Liver (tissue), 9 donors: ENCODE measurements around the gene DMAC2L. TPM values are rescaled to one million over a fixed set of nuclear protein-coding genes. Genes with fewer than 3 reads are reported as not detected.
"Not testable (repeated sequence)": the region's sequence is repeated elsewhere in the genome, so short reads cannot be mapped to it uniquely, and the experiment has no call there.

ENCODE experiments used
- DNase-seq: peaks from one replicate; pipeline ENCODE4 v3.0.0-alpha.2; 2017; ENCODE audit warnings: low spot score
- H3K27ac ChIP-seq, 2 donors: one replicate each; pipeline ENCODE4 v1.7.0; 2013; ENCODE audit warnings: inconsistent platforms in 2 of 2, low read length in 2 of 2, control low read depth in 1 of 2, low read depth in 1 of 2, mild to moderate bottlenecking in 1 of 2
- H3K27me3 ChIP-seq, 4 donors: one replicate each; pipeline versions ENCODE4 v1.6.1 to v1.7.0; 2013; ENCODE audit warnings: low read length in 3 of 4, inconsistent platforms in 1 of 4, mild to moderate bottlenecking in 1 of 4, moderate library complexity in 1 of 4; ENCODE audit not compliant: control insufficient read depth in 4 of 4, insufficient read depth in 4 of 4
- H3K36me3 ChIP-seq, 4 donors: one replicate each; pipeline versions ENCODE4 v1.6.1 to v1.7.0; 2013; ENCODE audit warnings: low read length in 3 of 4, mild to moderate bottlenecking in 3 of 4, low read depth in 1 of 4, moderate library complexity in 1 of 4; ENCODE audit not compliant: control insufficient read depth in 4 of 4, insufficient read depth in 3 of 4
- H3K4me1 ChIP-seq, 4 donors: one replicate each; pipeline versions ENCODE4 v1.6.1 to v1.7.0; 2013; ENCODE audit warnings: low read length in 3 of 4, mild to moderate bottlenecking in 3 of 4, moderate library complexity in 1 of 4; ENCODE audit not compliant: control insufficient read depth in 4 of 4, insufficient read depth in 4 of 4
- H3K4me3 ChIP-seq, 3 donors: one replicate each; pipeline versions ENCODE4 v1.6.1 to v1.7.0; 2013; ENCODE audit warnings: low read length in 3 of 3, control low read depth in 1 of 3, low read depth in 1 of 3, mild to moderate bottlenecking in 1 of 3
- H3K9ac ChIP-seq, 2 donors: one replicate each; pipeline ENCODE4 v1.7.0; 2013; ENCODE audit warnings: low read length in 2 of 2, mild to moderate bottlenecking in 2 of 2, moderate library complexity in 2 of 2, control low read depth in 1 of 2, low read depth in 1 of 2
- H3K9me3 ChIP-seq, 4 donors: one replicate each; pipeline versions ENCODE4 v1.6.1 to v1.7.0; 2013; ENCODE audit warnings: low read length in 3 of 4; ENCODE audit not compliant: control insufficient read depth in 4 of 4
- CTCF ChIP-seq: fragments of 150-350 bp; IDR thresholded peaks from 2 replicates; pipeline ENCODE4 v1.5.1; 2017; ENCODE audit warnings: improper control_type of control experiment, low read depth, low read length; ENCODE audit not compliant: missing input control
- FOXA2 ChIP-seq: IDR thresholded peaks from 2 replicates; pipeline ENCODE4 v1.6.1; 2016; ENCODE audit warnings: antibody characterized with exemption
- JUND ChIP-seq, 2 donors: IDR thresholded peaks; 2 replicates each; pipeline ENCODE4 v1.6.1; 2016; ENCODE audit warnings: antibody characterized with exemption in 2 of 2
- RAD21 ChIP-seq, 2 donors: IDR thresholded peaks; 2 replicates each; pipeline ENCODE4 v1.6.1; 2016; ENCODE audit warnings: antibody characterized with exemption in 2 of 2, mild to moderate bottlenecking in 2 of 2
- REST ChIP-seq: IDR thresholded peaks from 2 replicates; pipeline ENCODE4 v1.6.1; 2016; ENCODE audit warnings: antibody characterized with exemption, mild to moderate bottlenecking
- RXRA ChIP-seq, 2 donors: IDR thresholded peaks; 2 replicates each; pipeline ENCODE4 v1.6.1; 2017 to 2018; ENCODE audit warnings: antibody characterized with exemption in 2 of 2, mild to moderate bottlenecking in 1 of 2
- TAF1 ChIP-seq: conservative IDR thresholded peaks from 2 replicates; pipeline ENCODE4 v1.6.1; 2016; ENCODE audit warnings: antibody characterized with exemption, mild to moderate bottlenecking
- YY1 ChIP-seq: IDR thresholded peaks from 2 replicates; pipeline ENCODE4 v1.6.1; 2016; ENCODE audit warnings: antibody characterized with exemption, mild to moderate bottlenecking
- WGBS: extraction: QIAGEN DNeasy Blood & Tissue Kit; methylation state at CpG from one replicate; pipeline ENCODE4 v1.1.7; 2013; 5-methylcytosine and 5-hydroxymethylcytosine counted together
- polyA plus RNA-seq, 2 donors: library from polyadenylated mRNA; stranded (reverse) in 1 of 2; unstranded in 1 of 2; fragments of 200-250 nt in 1 of 2; fragments of >200 nt in 1 of 2; fragmentation: Nextera tagmentation in 1 of 2; extraction: Ambion mirVana in 1 of 2; gene quantifications; one replicate each; pipeline versions ENCODE4 v1.2.1 to v1.2.3, GENCODE V29; 2013 to 2015
- total RNA-seq, 2 donors: library from RNA; depleted of rRNA; stranded (reverse); fragments of >200 nt; gene quantifications; one replicate each; pipeline ENCODE4 v1.2.3, GENCODE V29; 2014
- donor health status: healthy.
- donor health status: healthy.
- donor health status: healthy.
- donor health status: healthy.
- donor health status: healthy.

The DMAC2L gene
- total and polyA plus RNA-seq, 4 donors: 5.2 to 17.2 (median 6.5) TPM

GRCh38 chr14:50312734-50313054 is 570 bp downstream of the DMAC2L start:
- H3K9me3 ChIP-seq: no peaks in the 10 kb centered on the region
- no peak for TF ChIP-seq REST
- TF ChIP-seq JUND (IDR thresholded peaks at IDR 0.05): no peak
- no peak for TF ChIP-seq FOXA2
- DNase-seq: no peak

GRCh38 chr14:50314098-50314497 is 2.0 kb downstream of the DMAC2L start:
- not testable (repeated sequence) for H3K9ac ChIP-seq, H3K27ac ChIP-seq, H3K4me3 ChIP-seq, H3K27me3 ChIP-seq, H3K9me3 ChIP-seq, DNase-seq, H3K36me3 ChIP-seq
- 97% methylated on average over 3 of the region's 3 CpGs for WGBS
- peaks cover 0 to 22% (median 16%) of the 10 kb centered on the region in 4 donors for H3K4me1 ChIP-seq

More at GRCh38 chr14:50312734-50313054, 570 bp downstream of the DMAC2L start:
- peaks cover 0 to 18% (median 16%) of the 10 kb centered on the region in 4 donors for H3K4me1 ChIP-seq
- H3K4me3 ChIP-seq: peak overlapping the region; percentile 44 to 89 (median 83)
- peak overlapping the region; percentile 20 to 88 for H3K9ac ChIP-seq
- 4% methylated on average over 18 of the region's 18 CpGs for WGBS
- no peaks in the 10 kb centered on the region for H3K27me3 ChIP-seq
- no peaks in the 10 kb centered on the region for H3K36me3 ChIP-seq
- peak overlapping the region; percentile 87 to 94 for H3K27ac ChIP-seq

GRCh38 chr14:50318031-50318626 is 6.0 kb downstream of the DMAC2L start:
- Histone ChIP-seq H3K4me3 (no peak overlapping the region), H3K36me3 (no peaks in the 10 kb centered on the region), H3K9me3 (no peaks in the 10 kb centered on the region), H3K27me3 (no peaks in the 10 kb centered on the region), H3K9ac (no peak overlapping the region), H3K4me1 (peaks cover 0 to 18% (median 3%) of the 10 kb centered on the region in 4 donors), H3K27ac (no peak overlapping the region)
- no peak for DNase-seq
- 52% methylated on average over 4 of the region's 4 CpGs for WGBS
- TF ChIP-seq TAF1 (no peak), RXRA (IDR thresholded peaks at IDR 0.05) (no peak), CTCF (peak; percentile 49), YY1 (no peak), RAD21 (IDR thresholded peaks at IDR 0.05) (peak; percentile 72 to 77)
